ENCODE results near the gene ZNF496.

ZNF496 gene

DNA sequence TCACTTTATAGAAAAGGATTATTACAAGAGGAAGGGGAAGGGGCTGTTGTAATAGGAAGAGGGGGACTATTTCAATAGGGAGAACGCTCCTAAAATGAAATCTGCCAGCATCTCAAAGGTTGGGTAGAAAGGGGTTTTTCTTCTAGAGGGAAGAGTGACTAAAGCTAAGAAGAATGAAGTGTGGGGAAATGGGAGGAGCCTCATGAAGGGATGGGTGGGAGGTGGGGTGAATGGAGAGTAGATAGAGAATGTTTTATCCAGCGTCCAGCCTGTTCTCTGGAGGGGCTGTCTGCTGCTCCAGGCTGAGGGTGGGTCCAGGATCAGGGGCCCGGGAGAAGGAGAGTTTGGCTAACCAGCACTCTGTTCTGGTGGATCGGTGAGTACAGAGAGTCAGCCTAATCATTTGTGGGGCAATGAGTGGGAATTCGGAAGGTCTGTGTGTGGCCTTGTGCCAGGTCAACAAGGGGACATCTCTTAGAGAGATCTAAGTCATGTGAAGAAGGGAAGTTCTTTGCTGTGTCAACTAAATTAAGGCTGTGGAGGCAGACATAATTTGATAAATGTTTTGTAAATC lies 50.6 kb downstream of the ZNF496 start:
- H3K9me2 ChIP-seq (replicated peaks; ENCODE audit: control insufficient read depth, low read length), result no peaks in the 10 kb centered on the region
- no peaks in the 10 kb centered on the region for H4K20me1 ChIP-seq (ENCODE audit: control insufficient read depth, insufficient read depth, low read depth, low read length)
- H3K4me1 ChIP-seq (ENCODE audit: control insufficient read depth, low read length), result no peaks in the 10 kb centered on the region
- no peaks in the 10 kb centered on the region for H3K27me3 ChIP-seq (ENCODE audit: control insufficient read depth, low read length)
- no peak for TF ChIP-seq EZH2phosphoT487 (IDR thresholded peaks at IDR 0.05; ENCODE audit: borderline replicate concordance, low read length)
- TF ChIP-seq, protein P1, sequence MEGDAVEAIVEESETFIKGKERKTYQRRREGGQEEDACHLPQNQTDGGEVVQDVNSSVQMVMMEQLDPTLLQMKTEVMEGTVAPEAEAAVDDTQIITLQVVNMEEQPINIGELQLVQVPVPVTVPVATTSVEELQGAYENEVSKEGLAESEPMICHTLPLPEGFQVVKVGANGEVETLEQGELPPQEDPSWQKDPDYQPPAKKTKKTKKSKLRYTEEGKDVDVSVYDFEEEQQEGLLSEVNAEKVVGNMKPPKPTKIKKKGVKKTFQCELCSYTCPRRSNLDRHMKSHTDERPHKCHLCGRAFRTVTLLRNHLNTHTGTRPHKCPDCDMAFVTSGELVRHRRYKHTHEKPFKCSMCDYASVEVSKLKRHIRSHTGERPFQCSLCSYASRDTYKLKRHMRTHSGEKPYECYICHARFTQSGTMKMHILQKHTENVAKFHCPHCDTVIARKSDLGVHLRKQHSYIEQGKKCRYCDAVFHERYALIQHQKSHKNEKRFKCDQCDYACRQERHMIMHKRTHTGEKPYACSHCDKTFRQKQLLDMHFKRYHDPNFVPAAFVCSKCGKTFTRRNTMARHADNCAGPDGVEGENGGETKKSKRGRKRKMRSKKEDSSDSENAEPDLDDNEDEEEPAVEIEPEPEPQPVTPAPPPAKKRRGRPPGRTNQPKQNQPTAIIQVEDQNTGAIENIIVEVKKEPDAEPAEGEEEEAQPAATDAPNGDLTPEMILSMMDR (IDR thresholded peaks at IDR 0.05; ENCODE audit: low read depth, low read length, poor library complexity, severe bottlenecking), result no peak
- no peaks in the 10 kb centered on the region for H3K79me2 ChIP-seq (ENCODE audit: control insufficient read depth, low read length)
- H3K4me2 ChIP-seq (ENCODE audit: low read length), result no peak overlapping the region
- H3F3A ChIP-seq (ENCODE audit: control insufficient read depth, insufficient read depth), result no peaks in the 10 kb centered on the region
- no peaks in the 10 kb centered on the region for H3K36me3 ChIP-seq (ENCODE audit: control insufficient read depth, low read length)
- H3K9me3 ChIP-seq (ENCODE audit: control insufficient read depth, insufficient read depth, low read length), result no peaks in the 10 kb centered on the region
- no peak overlapping the region for H3K4me3 ChIP-seq (ENCODE audit: low read length)
- no peak overlapping the region for H3K27ac ChIP-seq (ENCODE audit: low read depth, low read length)

DNA sequence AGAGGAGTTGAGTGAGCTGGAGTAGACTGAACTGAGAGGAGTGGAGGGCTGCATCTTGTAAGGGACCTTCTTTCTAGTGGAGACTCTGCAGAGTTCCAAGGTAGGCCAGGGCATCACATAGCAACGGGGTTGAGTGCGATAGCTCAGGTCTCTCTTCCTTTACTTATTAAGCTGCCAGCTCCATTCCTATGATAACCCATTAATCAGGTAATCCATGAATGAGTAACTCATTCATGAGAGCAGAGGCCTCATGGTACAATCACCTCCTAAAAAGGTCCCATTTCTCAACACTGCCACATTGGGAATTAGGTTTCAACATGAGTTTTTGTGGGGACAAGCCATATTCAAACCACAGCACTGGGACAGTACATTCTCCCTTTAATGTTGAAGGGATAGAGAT lies 54.5 kb downstream of the ZNF496 start:
- no peaks in the 10 kb centered on the region for H3K36me3 ChIP-seq (ENCODE audit: control insufficient read depth, low read length)
- no peaks in the 10 kb centered on the region for H3K79me2 ChIP-seq (ENCODE audit: control insufficient read depth, low read length)
- no peaks in the 10 kb centered on the region for H3K9me2 ChIP-seq (replicated peaks; ENCODE audit: control insufficient read depth, low read length)

DNA sequence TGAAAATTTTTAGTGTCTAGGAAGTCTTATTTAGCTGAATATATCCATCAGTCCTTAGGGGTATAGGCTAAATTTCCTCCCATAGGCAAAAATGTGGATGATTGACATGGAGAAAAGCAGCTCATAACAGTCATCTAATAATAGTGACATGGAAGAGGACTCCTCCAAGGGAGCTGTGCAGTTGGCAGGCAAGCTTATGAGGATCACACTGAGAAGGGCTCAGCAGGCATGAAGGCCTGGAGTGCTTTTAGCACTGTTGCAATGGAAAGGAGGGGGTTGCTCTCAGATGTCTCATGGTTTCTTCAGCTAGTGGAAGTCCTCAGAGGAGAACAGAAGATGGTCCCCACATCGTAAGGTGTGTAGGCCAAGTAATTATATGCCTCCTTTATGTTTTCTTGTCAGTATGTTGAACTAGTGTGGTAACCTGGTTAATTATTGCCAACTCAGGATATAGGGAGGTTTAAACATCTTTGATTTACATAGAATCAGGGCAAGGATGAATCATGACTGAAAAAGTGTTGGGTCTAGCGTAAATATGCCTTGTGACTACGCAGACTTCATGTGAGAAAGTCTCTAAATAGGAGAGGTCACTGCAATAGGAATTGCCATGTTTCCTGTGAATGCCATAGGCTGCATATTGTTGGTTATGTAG lies 56.9 kb downstream of the ZNF496 start:
- no peak overlapping the region for H3K4me3 ChIP-seq (ENCODE audit: low read length)
- H3K27me3 ChIP-seq (ENCODE audit: control insufficient read depth, low read length), result no peaks in the 10 kb centered on the region
- no peaks in the 10 kb centered on the region for H4K20me1 ChIP-seq (ENCODE audit: control insufficient read depth, insufficient read depth, low read depth, low read length)
- no peaks in the 10 kb centered on the region for H3K36me3 ChIP-seq (ENCODE audit: control insufficient read depth, low read length)
- H3K79me2 ChIP-seq (ENCODE audit: control insufficient read depth, low read length), result no peaks in the 10 kb centered on the region
- no peak overlapping the region for H3K4me2 ChIP-seq (ENCODE audit: low read length)
- no peak for TF ChIP-seq EZH2phosphoT487 (IDR thresholded peaks at IDR 0.05; ENCODE audit: borderline replicate concordance, low read length)
- TF ChIP-seq, protein P1 (IDR thresholded peaks at IDR 0.05; ENCODE audit: low read depth, low read length, poor library complexity, severe bottlenecking), result no peak
- H3K27ac ChIP-seq (ENCODE audit: low read depth, low read length), result no peak overlapping the region
- no peaks in the 10 kb centered on the region for H3F3A ChIP-seq (ENCODE audit: control insufficient read depth, insufficient read depth)
- no peaks in the 10 kb centered on the region for H3K9me3 ChIP-seq (ENCODE audit: control insufficient read depth, insufficient read depth, low read length)
- no peaks in the 10 kb centered on the region for H3K9me2 ChIP-seq (replicated peaks; ENCODE audit: control insufficient read depth, low read length)
- no peaks in the 10 kb centered on the region for H3K4me1 ChIP-seq (ENCODE audit: control insufficient read depth, low read length)

More for the DNA sequence above, 54.5 kb downstream of the ZNF496 start:
- Histone ChIP-seq H3K9me3 (ENCODE audit: control insufficient read depth, insufficient read depth, low read length) (no peaks in the 10 kb centered on the region), H3K4me1 (ENCODE audit: control insufficient read depth, low read length) (no peaks in the 10 kb centered on the region), H3K4me2 (ENCODE audit: low read length) (no peak overlapping the region), H3K27ac (ENCODE audit: low read depth, low read length) (no peak overlapping the region), H3F3A (ENCODE audit: control insufficient read depth, insufficient read depth) (no peaks in the 10 kb centered on the region), H3K27me3 (ENCODE audit: control insufficient read depth, low read length) (no peaks in the 10 kb centered on the region), H4K20me1 (ENCODE audit: control insufficient read depth, insufficient read depth, low read depth, low read length) (no peaks in the 10 kb centered on the region), H3K4me3 (ENCODE audit: low read length) (no peak overlapping the region)
- TF ChIP-seq EZH2phosphoT487 (IDR thresholded peaks at IDR 0.05; ENCODE audit: borderline replicate concordance, low read length), result no peak
- TF ChIP-seq, protein P1 (IDR thresholded peaks at IDR 0.05; ENCODE audit: low read depth, low read length, poor library complexity, severe bottlenecking), result no peak

All from DOHH2 (cell line).